K562 (cell line): Measurements from ENCODE around the gene LDB2. TPM values are rescaled to one million over a fixed set of nuclear protein-coding genes. Genes with fewer than 3 reads are reported as not detected.

Source experiments
- ATAC-seq: fragments of 200-7000 bp; cut with Tn5 transposase; 3 replicates; pipeline ENCODE4 v1.9.1; 2020; ENCODE audit warnings: moderate library complexity
- BruUV-seq: library from RNA; stranded (reverse); fragments of 400-500 nt; replicated peaks from 2 replicates; lab custom pipeline; 2021; lab: Mats Ljungman, UMichigan
- CTCF ChIA-PET: fragments of 300-600 bp; formaldehyde crosslinking; extraction: SDS; loops from one replicate; lab custom pipeline; 2021; ENCODE audit warnings: low intra/inter-chr PET ratio; lab: Yijun Ruan, JAX
- POLR2A ChIA-PET: fragments of 300-600, 350-650 bp; sonication (Branson Sonifier 250); formaldehyde crosslinking; extraction: SDS; loops from one replicate; lab custom pipeline; 2021; ENCODE audit warnings: antibody characterized with exemption, inconsistent platforms; lab: Yijun Ruan, JAX
- DNase-seq, 4 experiments: peaks; one replicate each; pipeline versions ENCODE4 v3.0.0 to v3.0.0-alpha.2; 2011 to 2018; ENCODE audit warnings: low spot score in 3 of 4, mixed read lengths in 3 of 4; ENCODE audit errors: extremely low read depth in 1 of 4
- FAIRE-seq: peaks from 2 replicates; lab custom pipeline; 2011; peaks lifted over from hg19 to GRCh38; lab: Jason Lieb, UNC
- H2AFZ ChIP-seq: 2 replicates; pipeline ENCODE4 v1.6.0; 2011; ENCODE audit warnings: low read depth, low read length, control low read depth, inconsistent platforms
- H3K27ac ChIP-seq: fragments of 200-600 bp; 3 replicates; pipeline ENCODE4 v1.8.0; 2011; ENCODE audit warnings: low read depth, mild to moderate bottlenecking, control low read depth, inconsistent platforms, low read length, moderate library complexity, mixed read lengths; ENCODE audit errors: extremely low read depth
- H3K27me3 ChIP-seq, 2 experiments: fragments of 300-600 bp in 1 of 2; 2 replicates in 1 of 2; 3 replicates in 1 of 2; pipeline versions ENCODE4 v1.6.0 to v1.8.0; 2011; ENCODE audit warnings: inconsistent platforms in 2 of 2, low read length in 2 of 2, mild to moderate bottlenecking in 1 of 2, mixed read lengths in 1 of 2, moderate library complexity in 1 of 2; ENCODE audit not compliant: control insufficient read depth in 2 of 2, insufficient read depth in 2 of 2
- H3K36me3 ChIP-seq: fragments of 300-600 bp; 3 replicates; pipeline ENCODE4 v1.8.0; 2011; ENCODE audit warnings: mild to moderate bottlenecking, low read length, inconsistent platforms; ENCODE audit not compliant: control insufficient read depth, insufficient read depth
- H3K4me1 ChIP-seq, 2 experiments: fragments of 200-600 bp in 1 of 2; replicated peaks in 1 of 2; 2 replicates in 1 of 2; 3 replicates in 1 of 2; pipeline versions ENCODE4 v1.5.1 to v1.8.0; 2011; ENCODE audit warnings: inconsistent platforms in 2 of 2, low read length in 2 of 2, mild to moderate bottlenecking in 1 of 2, mixed read lengths in 1 of 2, moderate library complexity in 1 of 2; ENCODE audit not compliant: control insufficient read depth in 2 of 2, insufficient read depth in 2 of 2
- H3K4me2 ChIP-seq: 2 replicates; pipeline ENCODE4 v1.6.1; 2011; ENCODE audit warnings: low read length, control low read depth, inconsistent platforms, mixed read lengths; ENCODE audit not compliant: insufficient read depth
- H3K4me3 ChIP-seq: fragments of 200-600 bp; sonication (generic), shearing (Covaris generic); 2 replicates; pipeline ENCODE4 v1.5.1; 2016; ENCODE audit warnings: control low read depth, inconsistent platforms
- H3K79me2 ChIP-seq: fragments of 200-600 bp; 3 replicates; pipeline ENCODE4 v1.8.0; 2011; ENCODE audit warnings: low read length, inconsistent platforms; ENCODE audit not compliant: control insufficient read depth, insufficient read depth
- H3K9ac ChIP-seq, 2 experiments: 2 replicates each; pipeline versions ENCODE4 v1.6.0 to v1.6.1; 2011; ENCODE audit warnings: low read depth in 2 of 2, low read length in 2 of 2, control low read depth in 1 of 2, inconsistent platforms in 1 of 2, mild to moderate bottlenecking in 1 of 2, mixed read lengths in 1 of 2; ENCODE audit not compliant: insufficient read depth in 1 of 2
- H3K9me1 ChIP-seq: one replicate; pipeline ENCODE4 v1.6.0; 2011; ENCODE audit warnings: inconsistent platforms, mild to moderate bottlenecking, low read length, moderate library complexity; ENCODE audit not compliant: control insufficient read depth, insufficient read depth
- H3K9me3 ChIP-seq: replicated peaks from 2 replicates; pipeline ENCODE4 v1.5.1; 2011; ENCODE audit warnings: low read depth, low read length, inconsistent platforms; ENCODE audit not compliant: control insufficient read depth, insufficient read depth
- H4K20me1 ChIP-seq: replicated peaks from 2 replicates; pipeline ENCODE4 v1.6.1; 2011; ENCODE audit warnings: low read length, inconsistent platforms, mixed read lengths; ENCODE audit not compliant: control insufficient read depth, insufficient read depth
- ARID1B ChIP-seq: fragments of 450-650 bp; IDR thresholded peaks from 2 replicates; pipeline ENCODE4 v1.6.1; 2016; ENCODE audit warnings: antibody characterized with exemption, mild to moderate bottlenecking, inconsistent platforms
- CTBP1 ChIP-seq: fragments of 450-650 bp; IDR thresholded peaks from 2 replicates; pipeline ENCODE4 v1.6.1; 2016; ENCODE audit warnings: borderline replicate concordance
- ETS1 ChIP-seq: conservative IDR thresholded peaks from 2 replicates; pipeline ENCODE4 v1.6.1; 2011; ENCODE audit warnings: low read depth, mild to moderate bottlenecking, low read length; ENCODE audit not compliant: control insufficient read depth
- GABPB2 ChIP-seq: fragments of 250-450 bp; sonication (Bioruptor Pico); conservative IDR thresholded peaks from 2 replicates; pipeline ENCODE4 v1.5.1; 2021; ENCODE audit warnings: mild to moderate bottlenecking
- IFI16 ChIP-seq: fragments of 250-450 bp; sonication (Bioruptor Pico); IDR thresholded peaks from 2 replicates; pipeline ENCODE4 v2.1.2; 2022; ENCODE audit warnings: mild to moderate bottlenecking, inconsistent platforms
- ILK ChIP-seq: fragments of 450-650 bp; IDR thresholded peaks from 2 replicates; pipeline ENCODE4 v1.6.1; 2016; ENCODE audit warnings: missing genetic modification characterization, low read depth, mild to moderate bottlenecking, missing compliant biosample characterization, moderate library complexity, borderline replicate concordance
- KAT8 ChIP-seq: fragments of 450-650 bp; IDR thresholded peaks from 2 replicates; pipeline ENCODE4 v1.6.1; 2016; ENCODE audit warnings: low read depth, mild to moderate bottlenecking
- MCM3 ChIP-seq: fragments of 450-650 bp; IDR thresholded peaks from 2 replicates; pipeline ENCODE4 v1.6.1; 2016
- SLC30A9 ChIP-seq: fragments of 250-450 bp; sonication (Bioruptor Pico); IDR thresholded peaks from 2 replicates; pipeline ENCODE4 v1.8.0; 2022; ENCODE audit warnings: mild to moderate bottlenecking, moderate library complexity
- STAG1 ChIP-seq: sonication (generic); formaldehyde crosslinking; IDR thresholded peaks from 2 replicates; pipeline ENCODE4 v1.5.0; 2020; ENCODE audit warnings: missing genetic modification reagents, borderline replicate concordance
- TGIF2 ChIP-seq: sonication (generic); formaldehyde crosslinking; IDR thresholded peaks from 2 replicates; pipeline ENCODE4 v1.8.1; 2022; ENCODE audit warnings: mild to moderate bottlenecking, missing genetic modification reagents, moderate library complexity
- WHSC1 ChIP-seq: IDR thresholded peaks from one replicate; pipeline ENCODE4 v1.6.1; 2012; ENCODE audit warnings: low read length, control low read depth, inconsistent platforms
- ZNF197 ChIP-seq: fragments of 200-800 bp; sonication (Bioruptor generic); IDR thresholded peaks from 2 replicates; pipeline ENCODE4 v1.6.1; 2016; ENCODE audit warnings: low read depth, missing genetic modification characterization, missing compliant biosample characterization
- ZNF217 ChIP-seq: sonication (generic); formaldehyde crosslinking; IDR thresholded peaks from 2 replicates; pipeline ENCODE4 v1.8.0; 2022; ENCODE audit warnings: mild to moderate bottlenecking, missing genetic modification reagents
- ZNF311 ChIP-seq: fragments of 250-450 bp; sonication (Bioruptor Pico); IDR thresholded peaks from 2 replicates; pipeline ENCODE4 v1.4.0; 2020; ENCODE audit warnings: mild to moderate bottlenecking, moderate library complexity
- ZNF586 ChIP-seq: fragments of 450-650 bp; formaldehyde crosslinking; conservative IDR thresholded peaks from 2 replicates; pipeline ENCODE4 v1.4.0; 2020; ENCODE audit warnings: mild to moderate bottlenecking, moderate library complexity
- WGBS: fragments of 100-300 bp; shearing (Covaris generic); methylation state at CpG from one replicate; pipeline ENCODE4 v1.1.6; 2016; ENCODE audit warnings: low coverage, mixed read lengths; ENCODE audit not compliant: insufficient coverage; ENCODE audit errors: missing lambda C conversion rate; 5-methylcytosine and 5-hydroxymethylcytosine counted together
- in situ Hi-C: fragments of 300-500 bp; cut with MboI; formaldehyde crosslinking; loops from 4 replicates; pipeline ENCODE4 v1.15.0; 2018; ENCODE audit warnings: inconsistent platforms, mixed read lengths
- intact Hi-C: fragments of 100-400 bp; cut with micrococcal nuclease; formaldehyde crosslinking; loops from 2 replicates; pipeline ENCODE4 v1.14.2; 2022
- polyA plus RNA-seq, 8 experiments: library from polyadenylated mRNA; depleted of rRNA in 4 of 8; stranded (reverse) in 5 of 8; unstranded in 3 of 8; fragments of >200 nt; fragmentation: Nextera tagmentation in 2 of 8; fragmentation: Illumina TruSeq in 1 of 8; extraction: Ambion mirVana in 2 of 8; extraction: Trizol in 1 of 8; gene quantifications; 2 replicates each; pipeline versions ENCODE4 v1.2.1 to v1.2.3, GENCODE V29; 2011 to 2014; ENCODE audit warnings: inconsistent platforms in 1 of 8, missing spikeins in 1 of 8
- total RNA-seq, 7 experiments: library from RNA; depleted of rRNA in 6 of 7; stranded (reverse); fragments of >200 nt in 6 of 7; fragmentation: Illumina TruSeq in 2 of 7; extraction: Trizol in 2 of 7; gene quantifications; 2 replicates each; pipeline versions ENCODE4 v1.2.1 to v1.2.3, GENCODE V29; 2011 to 2021; ENCODE audit warnings: low replicate concordance in 1 of 7
- TF ChIP-seq, protein P1 (sequence below): sonication (generic); formaldehyde crosslinking; IDR thresholded peaks from 2 replicates; pipeline ENCODE4 v1.8.1; 2023; ENCODE audit warnings: mild to moderate bottlenecking, missing genetic modification reagents
- TF ChIP-seq, protein P2 (sequence below): fragments of 450-650 bp; IDR thresholded peaks from 2 replicates; pipeline ENCODE4 v1.6.1; 2018; ENCODE audit warnings: mild to moderate bottlenecking, low read depth; ENCODE audit not compliant: partially characterized antibody
- TF ChIP-seq, protein P3 (sequence below): fragments of 450-650 bp; conservative IDR thresholded peaks from 2 replicates; pipeline ENCODE4 v1.6.1; 2016; ENCODE audit warnings: missing genetic modification characterization, low read depth, mild to moderate bottlenecking, control low read depth, missing compliant biosample characterization

The LDB2 gene
- total and polyA plus RNA-seq, 9 of the 15 experiments (the other 6 are each of a cell fraction or from before 2014, with no cell fraction given): 0.10 to 0.20 TPM; not detected in 7

GRCh38 chr4:16833722-16834121 lies 64.7 kb downstream of the LDB2 start:
- Histone ChIP-seq H3K9ac (no peak overlapping the region), H3K9me1 (no peaks in the 10 kb centered on the region), H3K36me3 (no peaks in the 10 kb centered on the region), H3K9me3 (no peaks in the 10 kb centered on the region), H3K4me3 (no peak overlapping the region), H3K4me2 (no peak overlapping the region), H3K4me1 (no peaks in the 10 kb centered on the region), H3K27me3 (no peaks in the 10 kb centered on the region; a peak in 1 of 5 replicates), H3K27ac (no peak overlapping the region), H3K79me2 (no peaks in the 10 kb centered on the region), H2AFZ (no peak overlapping the region), H4K20me1 (no peaks in the 10 kb centered on the region)
- no peak for TF ChIP-seq ETS1
- TF ChIP-seq GABPB2 (CRISPR knock-in tag): no peak
- no peak for TF ChIP-seq KAT8
- TF ChIP-seq ZNF311: no peak
- TF ChIP-seq, protein P1, sequence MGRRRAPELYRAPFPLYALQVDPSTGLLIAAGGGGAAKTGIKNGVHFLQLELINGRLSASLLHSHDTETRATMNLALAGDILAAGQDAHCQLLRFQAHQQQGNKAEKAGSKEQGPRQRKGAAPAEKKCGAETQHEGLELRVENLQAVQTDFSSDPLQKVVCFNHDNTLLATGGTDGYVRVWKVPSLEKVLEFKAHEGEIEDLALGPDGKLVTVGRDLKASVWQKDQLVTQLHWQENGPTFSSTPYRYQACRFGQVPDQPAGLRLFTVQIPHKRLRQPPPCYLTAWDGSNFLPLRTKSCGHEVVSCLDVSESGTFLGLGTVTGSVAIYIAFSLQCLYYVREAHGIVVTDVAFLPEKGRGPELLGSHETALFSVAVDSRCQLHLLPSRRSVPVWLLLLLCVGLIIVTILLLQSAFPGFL (CRISPR knock-in tag): no peak
- no peak for TF ChIP-seq TGIF2 (CRISPR knock-in tag)
- TF ChIP-seq STAG1 (CRISPR knock-in tag): no peak
- TF ChIP-seq, protein P2, sequence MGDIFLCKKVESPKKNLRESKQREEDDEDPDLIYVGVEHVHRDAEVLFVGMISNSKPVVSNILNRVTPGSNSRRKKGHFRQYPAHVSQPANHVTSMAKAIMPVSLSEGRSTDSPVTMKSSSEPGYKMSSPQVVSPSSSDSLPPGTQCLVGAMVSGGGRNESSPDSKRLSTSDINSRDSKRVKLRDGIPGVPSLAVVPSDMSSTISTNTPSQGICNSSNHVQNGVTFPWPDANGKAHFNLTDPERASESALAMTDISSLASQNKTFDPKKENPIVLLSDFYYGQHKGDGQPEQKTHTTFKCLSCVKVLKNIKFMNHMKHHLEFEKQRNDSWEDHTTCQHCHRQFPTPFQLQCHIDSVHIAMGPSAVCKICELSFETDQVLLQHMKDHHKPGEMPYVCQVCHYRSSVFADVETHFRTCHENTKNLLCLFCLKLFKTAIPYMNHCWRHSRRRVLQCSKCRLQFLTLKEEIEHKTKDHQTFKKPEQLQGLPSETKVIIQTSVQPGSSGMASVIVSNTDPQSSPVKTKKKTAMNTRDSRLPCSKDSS: no peak
- no peak for TF ChIP-seq WHSC1
- no peak for TF ChIP-seq CTBP1
- TF ChIP-seq, protein P3, sequence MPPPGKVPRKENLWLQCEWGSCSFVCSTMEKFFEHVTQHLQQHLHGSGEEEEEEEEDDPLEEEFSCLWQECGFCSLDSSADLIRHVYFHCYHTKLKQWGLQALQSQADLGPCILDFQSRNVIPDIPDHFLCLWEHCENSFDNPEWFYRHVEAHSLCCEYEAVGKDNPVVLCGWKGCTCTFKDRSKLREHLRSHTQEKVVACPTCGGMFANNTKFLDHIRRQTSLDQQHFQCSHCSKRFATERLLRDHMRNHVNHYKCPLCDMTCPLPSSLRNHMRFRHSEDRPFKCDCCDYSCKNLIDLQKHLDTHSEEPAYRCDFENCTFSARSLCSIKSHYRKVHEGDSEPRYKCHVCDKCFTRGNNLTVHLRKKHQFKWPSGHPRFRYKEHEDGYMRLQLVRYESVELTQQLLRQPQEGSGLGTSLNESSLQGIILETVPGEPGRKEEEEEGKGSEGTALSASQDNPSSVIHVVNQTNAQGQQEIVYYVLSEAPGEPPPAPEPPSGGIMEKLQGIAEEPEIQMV: no peak
- no peak for TF ChIP-seq ARID1B
- no peak for TF ChIP-seq IFI16 (CRISPR knock-in tag)
- TF ChIP-seq ZNF217 (CRISPR knock-in tag): no peak
- no peak for TF ChIP-seq ILK
- no peak for TF ChIP-seq ZNF197 (CRISPR knock-in tag)
- no peak for TF ChIP-seq MCM3
- no peak for TF ChIP-seq SLC30A9 (CRISPR knock-in tag)
- no peak for TF ChIP-seq ZNF586 (CRISPR knock-in tag)
- no TSS peak for BruUV-seq
- CTCF ChIA-PET: no interaction called here
- in situ Hi-C loops (no loop called here), intact Hi-C loops (no loop called here)
- POLR2A ChIA-PET: no interaction called here
- DNase-seq: no peak
- FAIRE-seq: no peak
- 1% methylated on average over 4 of the region's 4 CpGs for WGBS
- ATAC-seq: no peak
